ENCODE measurements around the gene TNFSF9. TPM values are rescaled to one million over a fixed set of nuclear protein-coding genes. Genes with fewer than 3 reads are reported as not detected.

Gene TNFSF9
- total and polyA plus RNA-seq, 2 of the 8 experiments (the other 6 are each of a cell fraction or from before 2014, with no cell fraction given), result 1.7 to 4.4 TPM

DNA sequence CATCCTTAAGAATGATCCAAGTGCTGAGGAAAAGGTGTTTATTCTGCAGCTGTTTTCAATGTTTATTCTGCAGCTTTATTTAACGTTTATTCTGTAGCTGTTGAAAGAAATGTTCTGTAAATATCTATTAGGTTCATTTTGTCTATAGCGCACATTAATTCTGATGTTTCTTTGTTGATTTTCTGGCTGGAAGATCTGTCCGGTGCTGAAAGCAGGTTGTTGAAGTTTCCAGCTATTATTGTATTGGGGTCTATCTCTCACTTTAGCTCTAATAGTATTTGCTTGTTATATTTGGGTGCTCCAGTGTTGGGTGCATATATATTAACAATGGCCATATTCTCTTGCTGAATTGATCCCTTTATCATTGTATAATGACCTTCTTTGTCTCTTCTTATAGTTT is 39.9 kb downstream of the TNFSF9 start:
- H3K4me3 ChIP-seq (ENCODE audit: extremely low read depth in 1 of 4, insufficient read depth in 2 of 4, low read depth in 3 of 4, low read length in 4 of 4), result no peak overlapping the region
- no peak overlapping the region for H3K18ac ChIP-seq (ENCODE audit: extremely low read depth, low read length)
- H3K14ac ChIP-seq (ENCODE audit: insufficient read length), result no peak overlapping the region
- FAIRE-seq (no peak), DNase-seq (ENCODE audit: low read depth in 1 of 2, low spot score in 2 of 2) (no peak)
- H4K5ac ChIP-seq (ENCODE audit: insufficient read length, low read depth, low read length), result no peak overlapping the region
- ChIA-PET CTCF (ENCODE audit: partially characterized antibody) (interaction anchor here (1.0 to 1.2 kb wide), 3 partner anchors 17 to 293 kb away, joined by 3 read pairs; no protein-coding TSS in a partner anchor), POLR2A (ENCODE audit: partially characterized antibody) (no interaction called here)
- no peaks in the 10 kb centered on the region for H3K23me2 ChIP-seq (ENCODE audit: low read depth, low read length)
- no peak overlapping the region for H2BK5ac ChIP-seq (ENCODE audit: low read depth, low read length)
- H3K23ac ChIP-seq (ENCODE audit: insufficient read length), result no peak overlapping the region
- H3K79me2 ChIP-seq (ENCODE audit: control insufficient read depth in 1 of 2, insufficient read depth in 2 of 2, low read length in 2 of 2), result no peaks in the 10 kb centered on the region
- no peak overlapping the region for H2BK15ac ChIP-seq (ENCODE audit: low read length)
- peaks cover 5% of the 10 kb centered on the region in 2 experiments; a peak in 1 of 4 replicates for H3K9me3 ChIP-seq (ENCODE audit: insufficient read depth in 2 of 2, low read depth in 1 of 2, low read length in 1 of 2)
- H3K36me3 ChIP-seq (ENCODE audit: control insufficient read depth in 2 of 4, insufficient read depth in 4 of 4, low read length in 3 of 4), result no peaks in the 10 kb centered on the region; a peak in 1 of 8 replicates
- H2AK5ac ChIP-seq (ENCODE audit: low read depth, low read length), result no peak overlapping the region
- H3K79me1 ChIP-seq (ENCODE audit: low read depth, low read length), result no peaks in the 10 kb centered on the region
- H3K56ac ChIP-seq (replicated peaks; ENCODE audit: insufficient read length, low read depth, low read length), result no peak overlapping the region
- H2BK12ac ChIP-seq (ENCODE audit: low read depth, low read length), result no peak overlapping the region
- no peak overlapping the region for H3K27ac ChIP-seq (ENCODE audit: low read depth, low read length)
- H3K27me3 ChIP-seq (replicated peaks in 1 of 4; ENCODE audit: control insufficient read depth in 3 of 4, extremely low read depth in 1 of 4, insufficient read depth in 3 of 4, low read length in 3 of 4), result no peaks in the 10 kb centered on the region
- no peak overlapping the region for H4K91ac ChIP-seq (replicated peaks; ENCODE audit: insufficient read length, low read length)
- no peaks in the 10 kb centered on the region for H4K20me1 ChIP-seq (replicated peaks in 1 of 2; ENCODE audit: control insufficient read depth in 1 of 2, insufficient read depth in 2 of 2, low read length in 2 of 2)
- no peak overlapping the region for H3K4me2 ChIP-seq (ENCODE audit: insufficient read depth in 1 of 2, low read depth in 2 of 2, low read length in 2 of 2)
- no peak overlapping the region for H4K8ac ChIP-seq (ENCODE audit: extremely low read depth, insufficient read depth, low read length)
- no peak overlapping the region for H2AFZ ChIP-seq (ENCODE audit: low read length)
- WGBS, 2 experiments (ENCODE audit: extremely low coverage in 1 of 2, insufficient coverage in 1 of 2, insufficient read length in 1 of 2, insufficient replicate concordance in 2 of 2, low coverage in 1 of 2, low lambda C conversion rate in 2 of 2, missing lambda C conversion rate in 1 of 2), result 56% methylated on average over 3 of the region's 3 CpGs; no CpG with 5 or more reads in 1 of the 2 experiments
- H2BK20ac ChIP-seq (ENCODE audit: low read length), result no peak overlapping the region
- no peak overlapping the region for H3K9ac ChIP-seq (replicated peaks in 1 of 4; ENCODE audit: extremely low read depth in 1 of 4, low read depth in 3 of 4, low read length in 3 of 4)
- H3K4me1 ChIP-seq (replicated peaks in 1 of 4; ENCODE audit: control insufficient read depth in 3 of 4, insufficient read depth in 4 of 4, low read length in 3 of 4), result peaks cover 0 to 4% (median 0%) of the 10 kb centered on the region in 4 experiments; a peak in 3 of 7 replicates
- no peak overlapping the region for H3K4ac ChIP-seq (replicated peaks; ENCODE audit: insufficient read length, low read depth, low read length)
- H2BK120ac ChIP-seq (replicated peaks; ENCODE audit: low read depth, low read length), result no peak overlapping the region
- TF ChIP-seq TCF12 (IDR thresholded peaks at IDR 0.05; ENCODE audit: low read depth, low read length), result no peak
- TF ChIP-seq EP300 (IDR thresholded peaks at IDR 0.05; ENCODE audit: borderline replicate concordance in 1 of 2, low read depth in 2 of 2, low read length in 2 of 2), result no peak
- TF ChIP-seq JUN (IDR thresholded peaks at IDR 0.05; ENCODE audit: low read depth, low read length), result no peak
- no peak for TF ChIP-seq SP4 (IDR thresholded peaks at IDR 0.05; ENCODE audit: low read length)
- no peak for TF ChIP-seq CEBPB (IDR thresholded peaks at IDR 0.05; ENCODE audit: low read depth, low read length)
- no peak for TF ChIP-seq EZH2 (IDR thresholded peaks at IDR 0.05; ENCODE audit: low read depth, low read length, severe bottlenecking)
- no peak for TF ChIP-seq HDAC2 (IDR thresholded peaks at IDR 0.05; ENCODE audit: borderline replicate concordance in 1 of 2, low read depth in 2 of 2, low read length in 2 of 2)
- TF ChIP-seq TAF7 (optimal IDR thresholded peaks at IDR 0.05; ENCODE audit: borderline replicate concordance, low read depth, low read length), result no peak
- TF ChIP-seq, protein P1, sequence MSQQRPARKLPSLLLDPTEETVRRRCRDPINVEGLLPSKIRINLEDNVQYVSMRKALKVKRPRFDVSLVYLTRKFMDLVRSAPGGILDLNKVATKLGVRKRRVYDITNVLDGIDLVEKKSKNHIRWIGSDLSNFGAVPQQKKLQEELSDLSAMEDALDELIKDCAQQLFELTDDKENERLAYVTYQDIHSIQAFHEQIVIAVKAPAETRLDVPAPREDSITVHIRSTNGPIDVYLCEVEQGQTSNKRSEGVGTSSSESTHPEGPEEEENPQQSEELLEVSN (IDR thresholded peaks at IDR 0.05), result no peak
- TF ChIP-seq POU5F1 (IDR thresholded peaks at IDR 0.05; ENCODE audit: low read depth, low read length), result no peak
- no peak for TF ChIP-seq TAF1 (IDR thresholded peaks at IDR 0.05; ENCODE audit: low read depth, low read length)
- no peak for TF ChIP-seq ZNF274 (IDR thresholded peaks at IDR 0.05; ENCODE audit: borderline replicate concordance, extremely low read depth, low read length)
- TF ChIP-seq SIRT6 (IDR thresholded peaks at IDR 0.05; ENCODE audit: low read length), result no peak
- no peak for TF ChIP-seq EGR1 (IDR thresholded peaks at IDR 0.05; ENCODE audit: borderline replicate concordance, low read depth, low read length)

Measured in H1 (cell line).